Measurements from ENCODE around the gene MYO18B.

Gene MYO18B

DNA sequence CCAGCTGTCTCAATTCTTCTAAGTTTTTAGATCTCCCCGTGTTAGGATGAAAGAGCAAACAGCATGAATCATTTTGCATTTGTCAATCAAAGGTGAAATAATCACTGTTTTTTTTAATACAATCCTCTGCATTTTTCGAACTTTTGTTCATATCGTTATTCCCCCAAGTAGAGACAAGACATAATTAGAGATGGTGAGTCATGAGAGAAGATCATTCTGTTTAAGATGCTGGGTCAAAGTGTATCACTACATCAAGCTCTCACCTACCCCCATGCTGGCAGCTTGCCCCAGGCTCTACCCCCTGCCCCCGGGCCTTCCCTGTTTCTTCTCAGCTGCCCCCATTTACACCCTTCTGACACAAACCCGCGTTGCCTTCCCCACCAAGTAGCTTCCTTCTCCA, 30.5 kb upstream of the MYO18B start:
- POLR2A ChIA-PET, result no interaction called here
- DNase-seq (ENCODE audit: extremely low spot score), result no peak
- CTCF ChIA-PET, result interaction anchor here (0.9 to 1.5 kb wide), 2 partner anchors 9 to 233 kb away, joined by 3 to 4 read pairs; no protein-coding TSS in a partner anchor
- TF ChIP-seq, protein P1, sequence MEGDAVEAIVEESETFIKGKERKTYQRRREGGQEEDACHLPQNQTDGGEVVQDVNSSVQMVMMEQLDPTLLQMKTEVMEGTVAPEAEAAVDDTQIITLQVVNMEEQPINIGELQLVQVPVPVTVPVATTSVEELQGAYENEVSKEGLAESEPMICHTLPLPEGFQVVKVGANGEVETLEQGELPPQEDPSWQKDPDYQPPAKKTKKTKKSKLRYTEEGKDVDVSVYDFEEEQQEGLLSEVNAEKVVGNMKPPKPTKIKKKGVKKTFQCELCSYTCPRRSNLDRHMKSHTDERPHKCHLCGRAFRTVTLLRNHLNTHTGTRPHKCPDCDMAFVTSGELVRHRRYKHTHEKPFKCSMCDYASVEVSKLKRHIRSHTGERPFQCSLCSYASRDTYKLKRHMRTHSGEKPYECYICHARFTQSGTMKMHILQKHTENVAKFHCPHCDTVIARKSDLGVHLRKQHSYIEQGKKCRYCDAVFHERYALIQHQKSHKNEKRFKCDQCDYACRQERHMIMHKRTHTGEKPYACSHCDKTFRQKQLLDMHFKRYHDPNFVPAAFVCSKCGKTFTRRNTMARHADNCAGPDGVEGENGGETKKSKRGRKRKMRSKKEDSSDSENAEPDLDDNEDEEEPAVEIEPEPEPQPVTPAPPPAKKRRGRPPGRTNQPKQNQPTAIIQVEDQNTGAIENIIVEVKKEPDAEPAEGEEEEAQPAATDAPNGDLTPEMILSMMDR (IDR thresholded peaks at IDR 0.05; ENCODE audit: control extremely low read depth, extremely low read depth, low read depth, missing control alignments), result no peak

DNA sequence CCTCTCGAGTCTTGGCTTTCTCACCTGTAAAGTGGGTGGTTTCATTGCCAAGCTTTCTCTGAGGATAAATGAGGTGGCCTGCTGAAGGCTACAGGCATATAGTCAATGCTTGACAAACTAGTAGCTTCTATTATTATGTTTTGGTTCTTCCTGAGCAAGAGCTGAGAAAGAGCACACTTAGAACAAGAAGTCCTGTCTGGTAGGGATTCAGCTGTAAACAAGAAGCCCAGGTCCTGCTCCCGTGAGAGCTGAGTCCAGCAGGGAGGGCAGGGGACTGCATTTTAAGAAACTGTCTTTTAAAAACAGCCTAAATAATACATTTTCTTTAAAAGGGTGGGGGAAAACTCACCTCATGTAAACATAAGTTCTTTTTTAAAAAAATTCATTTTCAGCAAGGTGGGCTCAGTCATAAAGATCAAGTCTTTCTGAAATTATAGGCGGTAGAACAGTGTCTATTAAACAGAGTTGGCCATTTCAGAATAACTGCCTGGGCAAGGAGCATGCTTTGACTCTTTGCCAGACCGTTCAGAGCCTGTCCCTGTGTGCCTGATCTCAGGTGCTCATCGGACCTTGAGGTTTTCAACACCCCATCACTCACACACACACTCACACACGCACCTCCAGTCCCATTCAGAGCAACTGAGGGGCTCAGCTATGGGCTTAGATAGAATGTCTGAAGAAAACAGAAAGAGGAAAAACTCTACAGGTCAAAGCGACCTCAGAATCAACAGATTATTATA, 29.2 kb upstream of the MYO18B start:
- ChIA-PET CTCF (interaction anchor here (1.0 to 1.6 kb wide), 3 partner anchors 12 to 234 kb away, joined by 4 to 5 read pairs (median 4); no protein-coding TSS in a partner anchor), POLR2A (no interaction called here)
- DNase-seq (ENCODE audit: extremely low spot score), result no peak
- TF ChIP-seq, protein P1 (IDR thresholded peaks at IDR 0.05; ENCODE audit: control extremely low read depth, extremely low read depth, low read depth, missing control alignments), result no peak

GRCh38 chr22:25714070-25714469, 27.9 kb upstream of the MYO18B start:
- ChIA-PET POLR2A (no interaction called here), CTCF (interaction anchor here (1.2 to 1.6 kb wide), 2 partner anchors 11 to 13 kb away, joined by 3 to 5 read pairs; no protein-coding TSS in a partner anchor)
- TF ChIP-seq, protein P1 (IDR thresholded peaks at IDR 0.05; ENCODE audit: control extremely low read depth, extremely low read depth, low read depth, missing control alignments), result no peak
- no peak for DNase-seq (ENCODE audit: extremely low spot score)

- POLR2A ChIA-PET, result no interaction called here
- TF ChIP-seq, protein P1 (IDR thresholded peaks at IDR 0.05; ENCODE audit: control extremely low read depth, extremely low read depth, low read depth, missing control alignments), result no peak
- no peak for DNase-seq (ENCODE audit: extremely low spot score)
- CTCF ChIA-PET, result interaction anchor here (1.2 to 1.6 kb wide), 2 partner anchors 12 to 14 kb away, joined by 3 to 5 read pairs; no protein-coding TSS in a partner anchor
Measured at GRCh38 chr22:25714739-25715138, 27.2 kb upstream of the MYO18B start.

GRCh38 chr22:25716637-25717036, 25.4 kb upstream of the MYO18B start:
- TF ChIP-seq, protein P1 (IDR thresholded peaks at IDR 0.05; ENCODE audit: control extremely low read depth, extremely low read depth, low read depth, missing control alignments), result no peak
- no peak for DNase-seq (ENCODE audit: extremely low spot score)
- ChIA-PET POLR2A (no interaction called here), CTCF (no interaction called here)

- ChIA-PET POLR2A (no interaction called here), CTCF (interaction anchor here (1.5 kb wide), 1 partner anchor 16 kb away, joined by 3 read pairs; no protein-coding TSS in a partner anchor)
- TF ChIP-seq, protein P1 (IDR thresholded peaks at IDR 0.05; ENCODE audit: control extremely low read depth, extremely low read depth, low read depth, missing control alignments), result no peak
- no peak for DNase-seq (ENCODE audit: extremely low spot score)
Measured at GRCh38 chr22:25718135-25718840, 23.7 kb upstream of the MYO18B start.
